Stomach (tissue), 9 donors: ENCODE results near the gene RIBC2. TPM values are rescaled to one million over a fixed set of nuclear protein-coding genes. Genes with fewer than 3 reads are reported as not detected.
"Not testable (repeated sequence)": the region's sequence is repeated elsewhere in the genome, so short reads cannot be mapped to it uniquely, and the experiment has no call there.

Experiments used
- DNase-seq, 2 donors: peaks; one replicate each; pipeline versions ENCODE4 v3.0.0 to v3.0.0-alpha.2; 2013 to 2019
- H3K27ac ChIP-seq, 5 donors: fragments of 200-600 bp in 4 of 5; sonication (generic) in 4 of 5; one replicate each; pipeline ENCODE4 v1.5.1; 2013 to 2019; ENCODE audit warnings: mild to moderate bottlenecking in 1 of 5, moderate library complexity in 1 of 5
- H3K27me3 ChIP-seq, 3 donors: fragments of 200-600 bp; sonication (generic); one replicate each; pipeline ENCODE4 v1.5.1; 2017 to 2019; ENCODE audit warnings: mixed run types in 1 of 3
- H3K36me3 ChIP-seq, 4 donors: fragments of 200-600 bp; sonication (generic); 1 replicate in 3 of 4; 2 replicates in 1 of 4; pipeline ENCODE4 v1.5.1; 2016 to 2019
- H3K4me1 ChIP-seq, 4 donors: fragments of 200-600 bp; sonication (generic); one replicate each; pipeline ENCODE4 v1.5.1; 2016 to 2019
- H3K4me3 ChIP-seq, 4 donors: fragments of 200-600 bp; sonication (generic) in 3 of 4; one replicate each; pipeline ENCODE4 v1.5.1; 2016 to 2019; ENCODE audit warnings: mild to moderate bottlenecking in 1 of 4
- H3K9me3 ChIP-seq, 4 donors: fragments of 200-600 bp; sonication (generic); one replicate each; pipeline ENCODE4 v1.5.1; 2016 to 2019
- CTCF ChIP-seq, 7 experiments: fragments of 450-650 bp in 4 of 7; fragments of 200-600 bp in 3 of 7; sonication (generic) in 3 of 7; IDR thresholded peaks; one replicate each; pipeline ENCODE4 v1.5.1; 2016 to 2019; ENCODE audit warnings: antibody characterized with exemption in 7 of 7, control low read depth in 2 of 7, mild to moderate bottlenecking in 1 of 7
- EP300 ChIP-seq: sonication (generic); formaldehyde crosslinking; IDR thresholded peaks from one replicate; pipeline ENCODE4 v1.6.1; 2017; ENCODE audit warnings: antibody characterized with exemption
- POLR2A ChIP-seq, 4 donors: fragments of 450-650 bp; IDR thresholded peaks; one replicate each; pipeline ENCODE4 v1.6.1; 2016; ENCODE audit warnings: antibody characterized with exemption in 4 of 4, control low read depth in 2 of 4, mild to moderate bottlenecking in 1 of 4, moderate library complexity in 1 of 4
- POLR2AphosphoS5 ChIP-seq, 3 donors: sonication (generic); formaldehyde crosslinking; IDR thresholded peaks; one replicate each; pipeline ENCODE4 v1.6.1; 2016; ENCODE audit warnings: antibody characterized with exemption in 3 of 3
- WGBS, 5 donors: extraction: QIAGEN DNeasy Blood & Tissue Kit in 3 of 5; methylation state at CpG; one replicate each; pipeline versions ENCODE4 v1.1.5 to v1.1.7; 2013 to 2018; 5-methylcytosine and 5-hydroxymethylcytosine counted together
- intact Hi-C: fragments of 100-400 bp; cut with DNase I; formaldehyde crosslinking; loops from one replicate; pipeline ENCODE4 v1.15.1; 2023; ENCODE audit warnings: low total_unique reads
- polyA plus RNA-seq, 3 donors: library from polyadenylated mRNA; stranded (reverse); fragments of 200-250 nt; gene quantifications; one replicate each; pipeline ENCODE4 v1.2.3, GENCODE V29; 2013
- total RNA-seq, 5 donors: library from RNA; depleted of rRNA; stranded (reverse); fragments of >200 nt; gene quantifications; one replicate each; pipeline versions ENCODE4 v1.1.0 to v1.2.3, GENCODE V29; 2014 to 2016
- donor health status: healthy with polysubstance abuse.
- donor health status: Bipolar disorder and iron deficiency.
- donor health status: healthy.

The RIBC2 gene
- total and polyA plus RNA-seq, 8 donors = 0.45 to 13.0 (median 0.76) TPM; not detected in 1

- peak overlapping the region in 2 of 5 donors; percentile 33 to 84 for H3K27ac ChIP-seq
- 60 to 73% (median 64%) methylated on average over 9 of the region's 9 CpGs for WGBS, 5 donors
- DNase-seq = peak in 1 of 2 donors; percentile 65
- no peaks in the 10 kb centered on the region for H3K27me3 ChIP-seq
- no peak overlapping the region for H3K4me3 ChIP-seq
- peaks cover 0 to 10% (median 3%) of the 10 kb centered on the region in 4 donors for H3K4me1 ChIP-seq
- TF ChIP-seq POLR2AphosphoS5 (IDR thresholded peaks at IDR 0.05) = no peak
- intact Hi-C loops = no loop called here
- H3K36me3 ChIP-seq = no peaks in the 10 kb centered on the region
- H3K9me3 ChIP-seq = no peaks in the 10 kb centered on the region
These were observed 34.9 kb downstream of the RIBC2 start for GRCh38 chr22:45448431-45448830.

DNA sequence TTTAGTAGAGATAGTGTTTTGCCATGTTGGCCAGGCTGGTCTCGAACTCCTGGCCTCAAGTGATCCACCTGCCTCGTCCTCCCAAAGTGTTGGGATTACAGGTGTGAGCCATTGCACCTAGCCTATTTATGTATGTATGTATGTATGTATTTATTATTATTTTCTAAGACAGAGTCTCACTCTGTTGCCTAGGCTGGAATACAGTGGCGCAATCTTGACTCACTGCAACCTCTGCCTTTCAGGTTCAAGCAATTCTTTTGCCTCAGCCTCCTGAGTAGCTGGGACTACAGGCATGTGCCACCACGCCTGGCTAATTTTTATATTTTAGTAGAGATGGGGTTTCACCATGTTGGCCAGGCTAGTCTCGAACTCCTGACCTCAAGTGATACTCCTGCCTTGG is 35.9 kb downstream of the RIBC2 start:
- 88 to 95% (median 89%) methylated on average over 5 of the region's 5 CpGs for WGBS, 5 donors
- H3K4me3 ChIP-seq, H3K36me3 ChIP-seq, H3K9me3 ChIP-seq, intact Hi-C loops, H3K27me3 ChIP-seq, H3K4me1 ChIP-seq, DNase-seq: not testable (repeated sequence)
- H3K27ac ChIP-seq = peak overlapping the region in 3 of 5 donors; percentile 79 to 85 (median 84)

GRCh38 chr22:45450101-45450785 is 36.8 kb downstream of the RIBC2 start:
- 86 to 92% (median 88%) methylated on average over 10 to 16 of the region's 16 CpGs for WGBS, 5 donors
- TF ChIP-seq POLR2A (IDR thresholded peaks at IDR 0.05) (no peak), POLR2AphosphoS5 (IDR thresholded peaks at IDR 0.05) (no peak), EP300 (no peak), CTCF (IDR thresholded peaks at IDR 0.05) (no peak)
- no peaks in the 10 kb centered on the region for H3K27me3 ChIP-seq
- no peak overlapping the region for H3K4me3 ChIP-seq
- DNase-seq = peak in 1 of 2 donors; percentile 1
- H3K4me1 ChIP-seq = peaks cover 0 to 10% (median 5%) of the 10 kb centered on the region in 4 donors
- peak overlapping the region; percentile 19 to 85 (median 79) for H3K27ac ChIP-seq
- intact Hi-C loops = no loop called here
- H3K9me3 ChIP-seq = no peaks in the 10 kb centered on the region
- H3K36me3 ChIP-seq = no peaks in the 10 kb centered on the region

GRCh38 chr22:45450921-45451651 is 37.6 kb downstream of the RIBC2 start:
- H3K4me3 ChIP-seq = no peak overlapping the region
- no peaks in the 10 kb centered on the region for H3K27me3 ChIP-seq
- peak overlapping the region; percentile 53 to 85 (median 79) for H3K27ac ChIP-seq
- peaks cover 0 to 10% (median 5%) of the 10 kb centered on the region in 4 donors for H3K4me1 ChIP-seq
- TF ChIP-seq POLR2A (IDR thresholded peaks at IDR 0.05) (no peak), EP300 (peak; percentile 41), CTCF (IDR thresholded peaks at IDR 0.05) (no peak), POLR2AphosphoS5 (IDR thresholded peaks at IDR 0.05) (peak; percentile 58 to 78 (median 62))
- WGBS, 5 donors = 65 to 75% (median 69%) methylated on average over 12 of the region's 12 CpGs
- H3K36me3 ChIP-seq = no peaks in the 10 kb centered on the region
- intact Hi-C loops = no loop called here
- no peaks in the 10 kb centered on the region for H3K9me3 ChIP-seq
- DNase-seq = peak in 1 of 2 donors; percentile 79

DNA sequence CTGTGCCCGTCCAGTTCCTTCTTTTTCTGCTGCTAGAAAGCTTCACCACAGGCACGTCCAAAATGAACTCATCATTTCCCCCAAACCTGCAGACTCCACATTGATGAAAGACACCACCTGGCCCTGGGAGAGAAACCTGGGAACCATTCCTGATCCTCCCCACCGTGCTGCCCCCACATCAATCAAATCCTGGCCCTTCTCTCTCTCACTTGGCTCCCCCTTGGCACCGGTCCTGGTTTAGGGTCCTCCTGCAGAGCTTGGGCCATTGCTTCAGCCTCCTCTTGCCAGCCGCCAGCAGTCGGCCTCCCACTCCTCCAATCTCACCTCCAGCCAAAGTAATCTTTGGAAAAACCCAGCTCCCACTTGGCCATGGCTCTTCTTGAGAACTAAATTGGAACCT is 38.5 kb downstream of the RIBC2 start:
- no peaks in the 10 kb centered on the region for H3K36me3 ChIP-seq
- peaks cover 0 to 5% (median 0%) of the 10 kb centered on the region in 3 donors for H3K27me3 ChIP-seq
- intact Hi-C loops = no loop called here
- no peak for TF ChIP-seq POLR2AphosphoS5 (IDR thresholded peaks at IDR 0.05)
- TF ChIP-seq CTCF (IDR thresholded peaks at IDR 0.05) = no peak
- no peak for TF ChIP-seq EP300
- TF ChIP-seq POLR2A (IDR thresholded peaks at IDR 0.05) = no peak
- no peak overlapping the region for H3K4me3 ChIP-seq
- H3K27ac ChIP-seq = peak overlapping the region in 4 of 5 donors; percentile 54 to 85 (median 82)
- DNase-seq = peak in 1 of 2 donors; percentile 31
- H3K4me1 ChIP-seq = peaks cover 0 to 10% (median 5%) of the 10 kb centered on the region in 4 donors
- WGBS, 5 donors = 72 to 87% (median 83%) methylated on average over 6 of the region's 6 CpGs
- H3K9me3 ChIP-seq = no peaks in the 10 kb centered on the region
